Gastroesophageal sphincter (tissue), 3 donors: ENCODE results near the gene NANS.

ENCODE experiments used
- POLR2A ChIP-seq, 2 donors: fragments of 450-650 bp; IDR thresholded peaks; one replicate each; pipeline ENCODE4 v1.6.1; 2017; ENCODE audit warnings: antibody characterized with exemption in 2 of 2, mild to moderate bottlenecking in 2 of 2, moderate library complexity in 1 of 2
- TF ChIP-seq, protein P1 (sequence below), 4 experiments: fragments of 200-600 bp in 2 of 4; fragments of 450-650 bp in 2 of 4; sonication (generic) in 1 of 4; IDR thresholded peaks; one replicate each; pipeline ENCODE4 v1.5.1; 2017 to 2019; ENCODE audit warnings: antibody characterized with exemption in 4 of 4, mild to moderate bottlenecking in 2 of 4, moderate library complexity in 2 of 4

DNA sequence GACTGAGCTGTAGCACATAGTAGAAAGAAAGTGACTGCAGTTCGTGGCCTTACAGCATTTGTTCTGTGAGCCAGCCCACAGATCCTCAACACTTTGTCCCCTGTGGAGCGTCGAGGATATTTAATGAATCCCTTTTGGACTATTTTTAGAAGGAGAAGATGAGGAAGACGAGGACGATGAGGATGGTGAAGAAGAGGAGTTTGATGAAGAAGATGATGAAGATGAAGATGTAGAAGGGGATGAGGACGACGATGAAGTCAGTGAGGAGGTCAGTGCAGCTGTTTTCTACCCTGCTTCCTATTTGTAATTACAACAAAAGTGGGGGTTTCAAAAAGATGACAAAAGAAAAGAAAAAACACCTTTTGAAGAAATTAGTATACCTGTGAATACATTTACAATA, 45.4 kb upstream of the NANS start:
- TF ChIP-seq, protein P1, sequence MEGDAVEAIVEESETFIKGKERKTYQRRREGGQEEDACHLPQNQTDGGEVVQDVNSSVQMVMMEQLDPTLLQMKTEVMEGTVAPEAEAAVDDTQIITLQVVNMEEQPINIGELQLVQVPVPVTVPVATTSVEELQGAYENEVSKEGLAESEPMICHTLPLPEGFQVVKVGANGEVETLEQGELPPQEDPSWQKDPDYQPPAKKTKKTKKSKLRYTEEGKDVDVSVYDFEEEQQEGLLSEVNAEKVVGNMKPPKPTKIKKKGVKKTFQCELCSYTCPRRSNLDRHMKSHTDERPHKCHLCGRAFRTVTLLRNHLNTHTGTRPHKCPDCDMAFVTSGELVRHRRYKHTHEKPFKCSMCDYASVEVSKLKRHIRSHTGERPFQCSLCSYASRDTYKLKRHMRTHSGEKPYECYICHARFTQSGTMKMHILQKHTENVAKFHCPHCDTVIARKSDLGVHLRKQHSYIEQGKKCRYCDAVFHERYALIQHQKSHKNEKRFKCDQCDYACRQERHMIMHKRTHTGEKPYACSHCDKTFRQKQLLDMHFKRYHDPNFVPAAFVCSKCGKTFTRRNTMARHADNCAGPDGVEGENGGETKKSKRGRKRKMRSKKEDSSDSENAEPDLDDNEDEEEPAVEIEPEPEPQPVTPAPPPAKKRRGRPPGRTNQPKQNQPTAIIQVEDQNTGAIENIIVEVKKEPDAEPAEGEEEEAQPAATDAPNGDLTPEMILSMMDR (IDR thresholded peaks at IDR 0.05): no peak
- TF ChIP-seq POLR2A (IDR thresholded peaks at IDR 0.05): no peak
